Activated naive CD4-positive, alpha-beta T cell treated with anti-CD3 and anti-CD28 coated beads for 36 hours (primary cell): ENCODE results near the gene PLS1. TPM values are rescaled to one million over a fixed set of nuclear protein-coding genes. Genes with fewer than 3 reads are reported as not detected.
"Not testable (repeated sequence)": the region's sequence is repeated elsewhere in the genome, so short reads cannot be mapped to it uniquely, and the experiment has no call there.

Source experiments
- CTCF ChIA-PET: fragments of 350-600 bp; sonication (Branson Sonifier 250); formaldehyde crosslinking; loops from one replicate; lab custom pipeline; 2021; ENCODE audit warnings: antibody characterized with exemption; lab: Charles Lee
- DNase-seq: peaks from one replicate; pipeline ENCODE4 v3.0.0-alpha.2; 2020
- H3K27ac Mint-ChIP-seq: one replicate; pipeline ENCODE4 v1.8.0; 2021; ENCODE audit warnings: mild to moderate bottlenecking, mixed read lengths
- H3K27me3 Mint-ChIP-seq: one replicate; pipeline ENCODE4 v1.8.0; 2021; ENCODE audit warnings: low read depth, mixed read lengths
- H3K36me3 Mint-ChIP-seq: one replicate; pipeline ENCODE4 v1.8.0; 2021; ENCODE audit warnings: low read depth, mixed read lengths
- H3K4me1 Mint-ChIP-seq: one replicate; pipeline ENCODE4 v1.8.0; 2021; ENCODE audit warnings: low read depth, mixed read lengths
- H3K4me3 Mint-ChIP-seq: one replicate; pipeline ENCODE4 v1.8.0; 2021; ENCODE audit warnings: mild to moderate bottlenecking, moderate library complexity, mixed read lengths
- H3K9me3 Mint-ChIP-seq: one replicate; pipeline ENCODE4 v1.8.0; 2021; ENCODE audit warnings: mixed read lengths
- intact Hi-C: fragments of 100-400 bp; cut with micrococcal nuclease; formaldehyde crosslinking; loops from one replicate; pipeline ENCODE4 v1.15.1; 2023
- total RNA-seq, 2 experiments: library from RNA; stranded (reverse); gene quantifications; one replicate each; pipeline ENCODE4 v1.2.3, GENCODE V29; 2021

PLS1 gene
- total RNA-seq, 2 experiments from 2014 or later: 5.3 to 5.4 TPM

DNA sequence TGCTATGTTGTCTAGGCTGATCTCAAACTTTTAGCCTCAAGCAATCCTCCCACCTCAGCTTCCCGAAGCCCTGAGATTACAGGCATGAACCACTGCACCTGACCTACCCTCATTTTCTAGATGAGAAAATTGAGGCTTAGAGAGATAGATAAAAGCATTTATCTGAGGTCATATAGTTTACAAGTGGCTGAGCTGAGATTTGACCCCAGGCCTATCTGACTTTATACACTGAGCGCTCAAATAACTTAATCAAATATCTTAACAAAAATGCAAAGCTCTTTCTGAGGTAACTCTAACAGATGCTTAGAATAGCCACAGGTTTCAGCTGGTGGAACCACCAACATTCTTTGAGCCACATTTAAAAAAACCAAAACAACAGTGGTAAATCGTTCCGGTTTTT, 5.5 kb downstream of the PLS1 start:
- Mint-ChIP-seq H3K27me3 (no peaks in the 10 kb centered on the region), H3K9me3 (no peaks in the 10 kb centered on the region), H3K4me3 (no peak overlapping the region), H3K4me1 (peaks cover 11% of the 10 kb centered on the region), H3K27ac (no peak overlapping the region), H3K36me3 (no peaks in the 10 kb centered on the region)
- DNase-seq: no peak
- CTCF ChIA-PET: interaction anchor here (0.9 kb wide), 2 partner anchors 8 to 15 kb away, joined by 4 to 6 read pairs; no protein-coding TSS in a partner anchor
- intact Hi-C loops: no loop called here

- H3K4me3 Mint-ChIP-seq: no peak overlapping the region
- peaks cover 1% of the 10 kb centered on the region for H3K4me1 Mint-ChIP-seq
- H3K9me3 Mint-ChIP-seq: no peaks in the 10 kb centered on the region
- no peak for DNase-seq
- H3K27ac Mint-ChIP-seq: no peak overlapping the region
- no peaks in the 10 kb centered on the region for H3K27me3 Mint-ChIP-seq
- intact Hi-C loops: no loop called here
- CTCF ChIA-PET: interaction anchor here (0.7 to 0.9 kb wide), 2 partner anchors 12 to 16 kb away, joined by 4 to 7 read pairs; no protein-coding TSS in a partner anchor
- no peaks in the 10 kb centered on the region for H3K36me3 Mint-ChIP-seq
Observed at GRCh38 chr3:142602619-142603385, 6.6 kb downstream of the PLS1 start.

- H3K4me3 Mint-ChIP-seq, H3K27me3 Mint-ChIP-seq, H3K4me1 Mint-ChIP-seq, DNase-seq, H3K27ac Mint-ChIP-seq, H3K36me3 Mint-ChIP-seq, intact Hi-C loops, H3K9me3 Mint-ChIP-seq: not testable (repeated sequence)
- CTCF ChIA-PET: interaction anchor here (0.7 kb wide), 1 partner anchor 12 kb away, joined by 7 read pairs; no protein-coding TSS in a partner anchor
Observed at GRCh38 chr3:142603386-142603705, 7.2 kb downstream of the PLS1 start.

DNA sequence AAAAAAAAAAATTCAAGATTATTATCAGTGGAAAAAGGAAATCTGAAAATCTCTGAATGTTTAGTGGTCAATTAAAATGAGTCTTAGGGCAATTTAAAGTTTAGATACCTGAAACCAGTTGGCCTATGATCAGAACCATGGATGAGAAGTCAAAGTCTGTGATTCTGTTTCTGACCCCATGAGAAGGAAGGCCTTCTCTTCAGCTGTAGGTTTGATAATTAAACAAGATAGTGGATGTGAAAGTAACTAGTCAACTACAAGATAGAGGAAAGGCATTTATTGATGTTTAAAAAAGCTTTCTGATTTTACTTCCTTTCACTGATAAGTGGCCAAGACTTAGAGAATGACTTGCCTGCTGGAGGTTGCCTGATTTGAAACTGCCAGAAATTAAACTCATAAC, 8.7 kb downstream of the PLS1 start:
- H3K4me1 Mint-ChIP-seq: no peaks in the 10 kb centered on the region
- no peak for DNase-seq
- H3K27ac Mint-ChIP-seq: no peak overlapping the region
- intact Hi-C loops: no loop called here
- no peaks in the 10 kb centered on the region for H3K36me3 Mint-ChIP-seq
- no peaks in the 10 kb centered on the region for H3K9me3 Mint-ChIP-seq
- H3K4me3 Mint-ChIP-seq: no peak overlapping the region
- H3K27me3 Mint-ChIP-seq: no peaks in the 10 kb centered on the region
- CTCF ChIA-PET: interaction anchor here (0.7 kb wide), 1 partner anchor 126 kb away, joined by 6 read pairs; no protein-coding TSS in a partner anchor

DNA sequence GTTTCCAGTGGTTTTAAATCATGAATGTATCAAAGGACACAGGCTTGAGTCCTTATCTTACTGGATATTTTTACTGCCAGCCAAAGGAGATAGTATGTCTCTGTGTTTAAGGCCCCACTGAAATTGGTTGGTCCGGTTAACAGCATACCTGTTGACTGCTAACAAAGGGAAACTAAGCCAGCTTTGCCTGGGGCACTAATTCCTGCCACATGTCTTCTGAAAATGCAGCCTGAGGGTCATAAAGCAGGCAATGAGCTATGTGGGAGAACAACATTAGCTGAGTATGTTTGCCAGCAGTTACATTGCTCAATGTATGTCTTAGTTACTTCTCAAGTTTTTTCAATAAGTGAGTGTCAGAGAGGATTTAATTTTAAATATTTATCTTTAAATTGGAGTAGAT, 12.4 kb downstream of the PLS1 start:
- Mint-ChIP-seq H3K27me3 (no peaks in the 10 kb centered on the region), H3K9me3 (no peaks in the 10 kb centered on the region), H3K4me3 (no peak overlapping the region), H3K27ac (no peak overlapping the region), H3K4me1 (no peaks in the 10 kb centered on the region), H3K36me3 (no peaks in the 10 kb centered on the region)
- CTCF ChIA-PET: interaction anchor here (0.9 kb wide), 1 partner anchor 21 kb away, joined by 4 read pairs; no protein-coding TSS in a partner anchor
- no peak for DNase-seq
- intact Hi-C loops: no loop called here

DNA sequence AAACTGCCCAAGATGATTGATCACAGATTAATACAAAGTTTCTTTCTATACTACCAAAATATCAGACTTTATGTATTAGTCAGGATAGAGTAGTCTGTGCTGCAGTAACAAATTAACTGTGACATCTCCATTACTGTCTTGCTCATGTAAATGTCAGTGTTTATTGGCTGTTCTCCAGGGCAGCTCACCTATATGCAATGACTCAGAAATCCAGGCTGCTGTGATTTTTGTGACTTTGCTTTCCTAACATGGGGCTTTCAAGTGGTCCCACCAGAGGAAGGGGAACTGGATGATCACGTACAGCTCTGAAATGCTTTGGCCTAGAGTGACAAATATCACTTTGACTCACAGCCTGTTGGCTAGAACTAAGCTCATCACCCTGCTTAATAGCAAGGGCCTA, 12.9 kb downstream of the PLS1 start:
- peak; percentile 10 for DNase-seq
- CTCF ChIA-PET: interaction anchor here (0.7 to 0.9 kb wide), 3 partner anchors 16 to 27 kb away, joined by 3 to 4 read pairs (median 3); no protein-coding TSS in a partner anchor
- intact Hi-C loops: no loop called here
- Mint-ChIP-seq H3K27me3 (no peaks in the 10 kb centered on the region), H3K9me3 (no peaks in the 10 kb centered on the region), H3K4me3 (no peak overlapping the region), H3K36me3 (no peaks in the 10 kb centered on the region), H3K4me1 (no peaks in the 10 kb centered on the region), H3K27ac (no peak overlapping the region)

DNA sequence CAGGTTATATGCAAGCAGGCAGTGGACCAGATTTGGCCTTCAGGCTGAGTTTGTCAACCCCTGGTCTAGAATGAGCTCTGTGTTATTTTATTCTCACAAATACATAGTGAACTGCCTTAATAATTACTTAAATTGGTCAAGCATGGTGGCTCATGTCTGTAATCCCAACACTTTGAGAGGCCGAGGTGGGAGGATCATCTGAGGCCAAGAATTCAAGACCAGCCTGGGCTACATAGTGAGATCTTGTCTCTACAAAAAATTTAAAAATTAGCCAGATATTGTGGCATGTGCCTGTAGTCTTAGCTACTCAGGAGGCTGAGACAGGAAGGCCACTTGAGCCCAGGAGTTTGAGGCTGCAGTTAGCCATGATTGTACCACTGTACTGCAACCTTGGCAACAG, 15.0 kb downstream of the PLS1 start:
- intact Hi-C loops: loop anchor here (5.0 kb wide), 1 partner anchor 176 kb away; no protein-coding TSS in a partner anchor
- no peak overlapping the region for H3K27ac Mint-ChIP-seq
- CTCF ChIA-PET: interaction anchor here (1.0 kb wide), 1 partner anchor 49 kb away, joined by 3 read pairs; no protein-coding TSS in a partner anchor

DNA sequence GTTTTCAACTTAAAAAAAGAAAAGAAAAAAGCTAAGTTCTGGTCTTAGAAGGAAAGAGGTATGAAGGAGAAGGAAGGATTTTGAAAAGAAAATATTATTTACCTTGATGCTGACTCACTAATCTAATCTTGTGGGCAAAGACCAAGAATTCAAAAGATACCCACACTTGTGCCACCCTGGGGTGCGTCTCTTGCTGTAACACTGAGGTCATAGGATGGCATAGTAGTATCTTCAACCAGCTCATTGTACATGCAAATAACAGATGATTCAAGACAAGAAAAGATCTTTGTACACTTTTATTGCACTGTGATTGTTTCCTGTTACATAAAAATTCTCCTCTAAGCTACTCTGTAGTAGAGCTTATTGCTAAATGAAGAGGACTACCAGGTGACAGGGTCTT, 17.3 kb downstream of the PLS1 start:
- no peak for DNase-seq
- Mint-ChIP-seq H3K9me3 (no peaks in the 10 kb centered on the region), H3K36me3 (no peaks in the 10 kb centered on the region), H3K27me3 (no peaks in the 10 kb centered on the region), H3K27ac (no peak overlapping the region), H3K4me3 (no peak overlapping the region), H3K4me1 (no peaks in the 10 kb centered on the region)
- intact Hi-C loops: loop anchor here (5.0 kb wide), 1 partner anchor 174 kb away; no protein-coding TSS in a partner anchor
- CTCF ChIA-PET: no interaction called here

More for the DNA sequence above, 15.0 kb downstream of the PLS1 start:
- no peaks in the 10 kb centered on the region for H3K36me3 Mint-ChIP-seq
- H3K4me1 Mint-ChIP-seq: no peaks in the 10 kb centered on the region
- no peaks in the 10 kb centered on the region for H3K27me3 Mint-ChIP-seq
- no peak for DNase-seq
- H3K9me3 Mint-ChIP-seq: no peaks in the 10 kb centered on the region
- H3K4me3 Mint-ChIP-seq: no peak overlapping the region

DNA sequence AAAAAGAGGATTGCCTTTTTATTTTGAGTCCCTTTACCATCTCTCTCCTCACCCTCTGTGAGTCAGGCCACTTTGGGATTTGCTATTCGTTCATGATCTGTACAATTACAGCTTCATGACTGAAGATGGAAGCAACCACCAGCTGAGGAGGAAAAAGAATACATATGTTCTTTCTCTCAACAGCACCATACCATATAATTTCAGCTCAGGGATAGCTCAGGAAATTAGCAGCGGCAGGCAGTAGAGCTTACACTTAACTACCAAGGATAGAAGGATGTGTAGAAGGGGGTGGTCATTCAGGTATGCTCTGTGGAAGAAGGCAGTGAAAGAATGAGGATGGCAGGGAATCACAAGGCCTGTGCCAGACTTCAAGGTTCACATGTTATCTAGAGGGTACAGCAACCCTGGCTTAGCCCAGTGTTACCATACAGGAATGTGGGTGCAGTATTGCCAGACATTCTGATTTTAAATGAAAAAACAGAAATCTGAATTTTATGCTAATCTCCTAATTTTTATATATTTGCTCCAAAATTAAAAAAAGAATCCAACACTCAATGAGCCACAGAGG, 17.9 kb downstream of the PLS1 start:
- CTCF ChIA-PET: no interaction called here
- Mint-ChIP-seq H3K4me3 (no peak overlapping the region), H3K27me3 (no peaks in the 10 kb centered on the region), H3K27ac (no peak overlapping the region), H3K36me3 (no peaks in the 10 kb centered on the region), H3K4me1 (no peaks in the 10 kb centered on the region), H3K9me3 (no peaks in the 10 kb centered on the region)
- DNase-seq: no peak
- intact Hi-C loops: loop anchor here (5.0 kb wide), 1 partner anchor 173 kb away; no protein-coding TSS in a partner anchor

- H3K4me1 Mint-ChIP-seq: no peaks in the 10 kb centered on the region
- no peak for DNase-seq
- intact Hi-C loops: no loop called here
- no peak overlapping the region for H3K4me3 Mint-ChIP-seq
- no peaks in the 10 kb centered on the region for H3K36me3 Mint-ChIP-seq
- CTCF ChIA-PET: interaction anchor here (0.7 to 1.5 kb wide), 2 partner anchors 9 to 12 kb away, joined by 4 to 7 read pairs; no protein-coding TSS in a partner anchor
- H3K27ac Mint-ChIP-seq: no peak overlapping the region
- H3K27me3 Mint-ChIP-seq: no peaks in the 10 kb centered on the region
- H3K9me3 Mint-ChIP-seq: no peaks in the 10 kb centered on the region
Observed at GRCh38 chr3:142615171-142615570, 19.0 kb downstream of the PLS1 start.

- Mint-ChIP-seq H3K4me1 (no peaks in the 10 kb centered on the region), H3K36me3 (no peaks in the 10 kb centered on the region), H3K27ac (no peak overlapping the region), H3K9me3 (no peaks in the 10 kb centered on the region), H3K4me3 (no peak overlapping the region), H3K27me3 (no peaks in the 10 kb centered on the region)
- intact Hi-C loops: no loop called here
- CTCF ChIA-PET: no interaction called here
- no peak for DNase-seq
Observed at GRCh38 chr3:142618917-142619461, 22.8 kb downstream of the PLS1 start.

- no peaks in the 10 kb centered on the region for H3K27me3 Mint-ChIP-seq
- no peak for DNase-seq
- no peaks in the 10 kb centered on the region for H3K36me3 Mint-ChIP-seq
- peaks cover 5% of the 10 kb centered on the region for H3K4me1 Mint-ChIP-seq
- CTCF ChIA-PET: no interaction called here
- intact Hi-C loops: no loop called here
- H3K27ac Mint-ChIP-seq: no peak overlapping the region
- no peak overlapping the region for H3K4me3 Mint-ChIP-seq
- H3K9me3 Mint-ChIP-seq: no peaks in the 10 kb centered on the region
Observed at GRCh38 chr3:142622405-142622804, 26.2 kb downstream of the PLS1 start.
